Liver (tissue), 3 donors: ENCODE measurements around the gene PPDPF.

ENCODE experiments used
- EGR1 ChIP-seq, 2 donors: IDR thresholded peaks; 2 replicates each; pipeline ENCODE4 v1.6.1; 2016 to 2018; ENCODE audit warnings: antibody characterized with exemption in 2 of 2, low read depth in 2 of 2
- GABPA ChIP-seq, 2 donors: IDR thresholded peaks in 1 of 2; conservative IDR thresholded peaks in 1 of 2; 2 replicates each; pipeline ENCODE4 v1.6.1; 2016; ENCODE audit warnings: antibody characterized with exemption in 2 of 2, mild to moderate bottlenecking in 1 of 2, moderate library complexity in 1 of 2
- HNF4A ChIP-seq, 2 donors: conservative IDR thresholded peaks; 2 replicates each; pipeline ENCODE4 v1.6.1; 2016; ENCODE audit warnings: antibody characterized with exemption in 2 of 2, mild to moderate bottlenecking in 2 of 2
- TAF1 ChIP-seq: conservative IDR thresholded peaks from 2 replicates; pipeline ENCODE4 v1.6.1; 2016; ENCODE audit warnings: antibody characterized with exemption, mild to moderate bottlenecking
- TF ChIP-seq, protein P1 (sequence below): IDR thresholded peaks from 2 replicates; pipeline ENCODE4 v1.6.1; 2016; ENCODE audit warnings: antibody characterized with exemption
- TF ChIP-seq, protein P2 (sequence below): fragments of 150-350 bp; IDR thresholded peaks from 2 replicates; pipeline ENCODE4 v1.5.1; 2017; ENCODE audit warnings: improper control_type of control experiment, low read depth, low read length; ENCODE audit not compliant: missing input control
- TF ChIP-seq, protein P3 (sequence below): IDR thresholded peaks from 2 replicates; pipeline ENCODE4 v1.6.1; 2016; ENCODE audit warnings: antibody characterized with exemption, mild to moderate bottlenecking
- donor health status: healthy.
- donor health status: healthy.

GRCh38 chr20:63487116-63487764 lies 33.3 kb upstream of the PPDPF start:
- TF ChIP-seq, protein P1, sequence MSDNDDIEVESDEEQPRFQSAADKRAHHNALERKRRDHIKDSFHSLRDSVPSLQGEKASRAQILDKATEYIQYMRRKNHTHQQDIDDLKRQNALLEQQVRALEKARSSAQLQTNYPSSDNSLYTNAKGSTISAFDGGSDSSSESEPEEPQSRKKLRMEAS = no peak
- no peak for TF ChIP-seq GABPA (IDR thresholded peaks at IDR 0.05 in 1 of 2, conservative IDR thresholded peaks at IDR 0.05 in 1 of 2)
- TF ChIP-seq, protein P2, sequence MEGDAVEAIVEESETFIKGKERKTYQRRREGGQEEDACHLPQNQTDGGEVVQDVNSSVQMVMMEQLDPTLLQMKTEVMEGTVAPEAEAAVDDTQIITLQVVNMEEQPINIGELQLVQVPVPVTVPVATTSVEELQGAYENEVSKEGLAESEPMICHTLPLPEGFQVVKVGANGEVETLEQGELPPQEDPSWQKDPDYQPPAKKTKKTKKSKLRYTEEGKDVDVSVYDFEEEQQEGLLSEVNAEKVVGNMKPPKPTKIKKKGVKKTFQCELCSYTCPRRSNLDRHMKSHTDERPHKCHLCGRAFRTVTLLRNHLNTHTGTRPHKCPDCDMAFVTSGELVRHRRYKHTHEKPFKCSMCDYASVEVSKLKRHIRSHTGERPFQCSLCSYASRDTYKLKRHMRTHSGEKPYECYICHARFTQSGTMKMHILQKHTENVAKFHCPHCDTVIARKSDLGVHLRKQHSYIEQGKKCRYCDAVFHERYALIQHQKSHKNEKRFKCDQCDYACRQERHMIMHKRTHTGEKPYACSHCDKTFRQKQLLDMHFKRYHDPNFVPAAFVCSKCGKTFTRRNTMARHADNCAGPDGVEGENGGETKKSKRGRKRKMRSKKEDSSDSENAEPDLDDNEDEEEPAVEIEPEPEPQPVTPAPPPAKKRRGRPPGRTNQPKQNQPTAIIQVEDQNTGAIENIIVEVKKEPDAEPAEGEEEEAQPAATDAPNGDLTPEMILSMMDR = no peak
- TF ChIP-seq TAF1 = no peak
- TF ChIP-seq HNF4A (conservative IDR thresholded peaks at IDR 0.05) = no peak
- TF ChIP-seq, protein P3, sequence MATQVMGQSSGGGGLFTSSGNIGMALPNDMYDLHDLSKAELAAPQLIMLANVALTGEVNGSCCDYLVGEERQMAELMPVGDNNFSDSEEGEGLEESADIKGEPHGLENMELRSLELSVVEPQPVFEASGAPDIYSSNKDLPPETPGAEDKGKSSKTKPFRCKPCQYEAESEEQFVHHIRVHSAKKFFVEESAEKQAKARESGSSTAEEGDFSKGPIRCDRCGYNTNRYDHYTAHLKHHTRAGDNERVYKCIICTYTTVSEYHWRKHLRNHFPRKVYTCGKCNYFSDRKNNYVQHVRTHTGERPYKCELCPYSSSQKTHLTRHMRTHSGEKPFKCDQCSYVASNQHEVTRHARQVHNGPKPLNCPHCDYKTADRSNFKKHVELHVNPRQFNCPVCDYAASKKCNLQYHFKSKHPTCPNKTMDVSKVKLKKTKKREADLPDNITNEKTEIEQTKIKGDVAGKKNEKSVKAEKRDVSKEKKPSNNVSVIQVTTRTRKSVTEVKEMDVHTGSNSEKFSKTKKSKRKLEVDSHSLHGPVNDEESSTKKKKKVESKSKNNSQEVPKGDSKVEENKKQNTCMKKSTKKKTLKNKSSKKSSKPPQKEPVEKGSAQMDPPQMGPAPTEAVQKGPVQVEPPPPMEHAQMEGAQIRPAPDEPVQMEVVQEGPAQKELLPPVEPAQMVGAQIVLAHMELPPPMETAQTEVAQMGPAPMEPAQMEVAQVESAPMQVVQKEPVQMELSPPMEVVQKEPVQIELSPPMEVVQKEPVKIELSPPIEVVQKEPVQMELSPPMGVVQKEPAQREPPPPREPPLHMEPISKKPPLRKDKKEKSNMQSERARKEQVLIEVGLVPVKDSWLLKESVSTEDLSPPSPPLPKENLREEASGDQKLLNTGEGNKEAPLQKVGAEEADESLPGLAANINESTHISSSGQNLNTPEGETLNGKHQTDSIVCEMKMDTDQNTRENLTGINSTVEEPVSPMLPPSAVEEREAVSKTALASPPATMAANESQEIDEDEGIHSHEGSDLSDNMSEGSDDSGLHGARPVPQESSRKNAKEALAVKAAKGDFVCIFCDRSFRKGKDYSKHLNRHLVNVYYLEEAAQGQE = no peak
- no peak for TF ChIP-seq EGR1 (IDR thresholded peaks at IDR 0.05; ENCODE audit: low read depth in 2 of 2)
